GM23248 (cell line): Measurements from ENCODE around the gene KCTD13. TPM values are rescaled to one million over a fixed set of nuclear protein-coding genes. Genes with fewer than 3 reads are reported as not detected.

Experiments used
- DNase-seq: peaks from one replicate; pipeline ENCODE4 v3.0.0-alpha.2; 2015
- H2AFZ ChIP-seq: fragments of 200-600 bp; sonication (generic); 2 replicates; pipeline ENCODE4 v1.6.1; 2016; ENCODE audit warnings: antibody characterized with exemption
- H3F3A ChIP-seq: fragments of 200-600 bp; sonication (generic); 2 replicates; pipeline ENCODE4 v1.6.1; 2016; ENCODE audit warnings: mild to moderate bottlenecking, antibody characterized with exemption, mixed run types; ENCODE audit not compliant: insufficient read depth
- H3K27ac ChIP-seq: fragments of 200-600 bp; sonication (generic); 2 replicates; pipeline ENCODE4 v1.5.1; 2016; ENCODE audit warnings: mild to moderate bottlenecking
- H3K27me3 ChIP-seq: fragments of 200-600 bp; sonication (generic); replicated peaks from 2 replicates; pipeline ENCODE4 v1.6.1; 2016; ENCODE audit warnings: mild to moderate bottlenecking; ENCODE audit not compliant: insufficient read depth
- H3K36me3 ChIP-seq: fragments of 200-600 bp; sonication (generic); 2 replicates; pipeline ENCODE4 v1.6.1; 2016; ENCODE audit warnings: low read depth, mild to moderate bottlenecking
- H3K4me1 ChIP-seq: fragments of 200-600 bp; sonication (generic); 2 replicates; pipeline ENCODE4 v1.6.1; 2016; ENCODE audit warnings: mild to moderate bottlenecking; ENCODE audit not compliant: insufficient read depth
- H3K4me2 ChIP-seq: fragments of 200-600 bp; sonication (generic); one replicate; pipeline ENCODE4 v1.6.1; 2016; ENCODE audit warnings: mild to moderate bottlenecking; ENCODE audit not compliant: unreplicated experiment
- H3K4me3 ChIP-seq: fragments of 200-600 bp; sonication (generic); 2 replicates; pipeline ENCODE4 v1.5.1; 2016; ENCODE audit warnings: mild to moderate bottlenecking
- H3K79me2 ChIP-seq: fragments of 200-600 bp; sonication (generic); 2 replicates; pipeline ENCODE4 v1.6.1; 2016; ENCODE audit warnings: mild to moderate bottlenecking; ENCODE audit not compliant: insufficient read depth
- H3K9ac ChIP-seq: fragments of 200-600 bp; sonication (generic); 2 replicates; pipeline ENCODE4 v1.6.1; 2016; ENCODE audit warnings: mild to moderate bottlenecking
- H3K9me2 ChIP-seq: fragments of 200-600 bp; sonication (generic); 2 replicates; pipeline ENCODE4 v1.6.1; 2016; ENCODE audit warnings: mixed run types, mild to moderate bottlenecking, moderate library complexity; ENCODE audit not compliant: insufficient read depth
- H3K9me3 ChIP-seq: fragments of 200-600 bp; sonication (generic); one replicate; pipeline ENCODE4 v1.6.1; 2017; ENCODE audit warnings: low read depth
- H4K20me1 ChIP-seq: fragments of 200-600 bp; sonication (generic); 2 replicates; pipeline ENCODE4 v1.6.0; 2016; ENCODE audit not compliant: insufficient read depth
- EZH2 ChIP-seq: fragments of 200-600 bp; sonication (generic); IDR thresholded peaks from 2 replicates; pipeline ENCODE4 v1.6.1; 2018; ENCODE audit warnings: antibody characterized with exemption, mild to moderate bottlenecking; ENCODE audit not compliant: insufficient read depth, poor library complexity, severe bottlenecking
- EZH2phosphoT487 ChIP-seq: fragments of 200-600 bp; sonication (generic); IDR thresholded peaks from 2 replicates; pipeline ENCODE4 v1.6.1; 2018; ENCODE audit warnings: antibody characterized with exemption, moderate library complexity, mild to moderate bottlenecking, low read depth; ENCODE audit not compliant: insufficient read depth
- WGBS, 2 experiments: methylation state at CpG; one replicate each; pipeline ENCODE4 v1.1.6; 2015 to 2017; ENCODE audit warnings: low lambda C conversion rate in 2 of 2, low coverage in 1 of 2; ENCODE audit errors: missing lambda C conversion rate in 2 of 2; 5-methylcytosine and 5-hydroxymethylcytosine counted together
- in situ Hi-C: fragments of 300-500 bp; cut with MboI; formaldehyde crosslinking; loops from 2 replicates; pipeline ENCODE4 v1.15.0; 2020
- polyA plus RNA-seq: library from polyadenylated mRNA; unstranded; fragments of >200 nt; fragmentation: Nextera tagmentation; extraction: Ambion mirVana; gene quantifications from 2 replicates; pipeline ENCODE4 v1.2.1, GENCODE V29; 2016
- total RNA-seq: library from RNA; depleted of rRNA; stranded (reverse); fragments of >200 nt; shearing (Covaris generic); gene quantifications from 2 replicates; pipeline ENCODE4 v1.2.3, GENCODE V29; 2014; rRNA removed

Gene KCTD13, protein sequence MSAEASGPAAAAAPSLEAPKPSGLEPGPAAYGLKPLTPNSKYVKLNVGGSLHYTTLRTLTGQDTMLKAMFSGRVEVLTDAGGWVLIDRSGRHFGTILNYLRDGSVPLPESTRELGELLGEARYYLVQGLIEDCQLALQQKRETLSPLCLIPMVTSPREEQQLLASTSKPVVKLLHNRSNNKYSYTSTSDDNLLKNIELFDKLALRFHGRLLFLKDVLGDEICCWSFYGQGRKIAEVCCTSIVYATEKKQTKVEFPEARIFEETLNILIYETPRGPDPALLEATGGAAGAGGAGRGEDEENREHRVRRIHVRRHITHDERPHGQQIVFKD
- total RNA-seq (3.7 and 14.7 TPM in 2 replicates), polyA plus RNA-seq (10.7 and 12.6 TPM in 2 replicates)

DNA sequence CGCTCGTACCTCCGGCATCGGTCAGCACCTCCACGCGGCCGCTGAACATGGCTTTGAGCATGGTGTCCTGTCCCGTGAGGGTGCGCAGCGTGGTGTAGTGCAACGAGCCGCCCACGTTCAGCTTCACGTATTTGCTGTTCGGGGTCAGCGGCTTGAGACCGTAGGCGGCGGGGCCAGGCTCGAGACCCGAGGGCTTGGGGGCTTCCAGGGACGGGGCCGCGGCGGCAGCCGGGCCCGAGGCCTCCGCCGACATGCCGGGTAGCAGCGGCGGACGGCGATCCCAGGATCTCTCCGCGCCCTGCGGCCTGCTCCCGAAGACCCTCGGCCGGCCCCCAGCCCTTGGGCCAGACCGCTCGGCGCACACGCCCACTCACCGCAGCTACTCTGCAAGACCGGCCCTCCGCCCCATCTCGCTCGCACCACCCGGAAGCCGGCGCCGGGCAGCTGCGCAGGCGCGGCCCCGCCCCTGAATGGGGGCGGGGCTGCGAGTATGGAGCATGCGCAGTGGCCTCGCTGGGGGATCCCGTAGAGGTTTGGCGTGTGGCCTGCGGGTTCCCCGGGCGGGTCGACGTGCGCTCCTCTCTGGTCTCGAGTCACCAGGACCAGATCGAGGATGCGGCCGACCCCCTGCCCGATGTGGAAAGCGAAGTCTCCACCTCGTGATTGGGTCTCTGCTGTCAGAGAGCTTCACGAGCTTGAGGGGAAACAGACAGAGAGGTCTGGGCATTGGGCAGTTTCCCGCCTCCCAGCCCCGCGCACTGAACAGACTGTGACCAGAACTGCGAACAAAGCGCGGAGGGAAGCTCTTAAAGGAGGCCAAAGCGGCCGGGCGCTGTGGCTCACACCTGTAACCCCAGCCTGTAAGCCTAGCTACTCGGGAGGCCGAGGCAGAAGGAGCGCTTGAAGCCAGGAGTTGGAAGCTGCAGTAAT lies at the start of gene KCTD13:
Gene KCTD13, minus strand, starts transcription at position 446 of the 930 bp plus-strand sequence. Its CDS starts 193 bp downstream, at position 253.
- peak; percentile 92 for DNase-seq
- TF ChIP-seq EZH2phosphoT487 (no peak), EZH2 (no peak)
- peaks cover 13% of the 10 kb centered on the region; the same call in 1 of the 2 replicates for H3F3A ChIP-seq
- H3K9me3 ChIP-seq: no peaks in the 10 kb centered on the region
- peaks cover 22% of the 10 kb centered on the region for H3K4me1 ChIP-seq
- 1% methylated on average over 45 to 74 of the region's 89 CpGs for WGBS, 2 experiments
- H3K79me2 ChIP-seq: peaks cover 47% of the 10 kb centered on the region
- H2AFZ ChIP-seq: peak within 1 kb of the TSS; percentile 92
- H3K27me3 ChIP-seq: no peaks in the 10 kb centered on the region
- in situ Hi-C loops: no loop called here
- H3K9ac ChIP-seq: peak within 1 kb of the TSS; percentile 90
- H3K27ac ChIP-seq: peak within 1 kb of the TSS; percentile 73
- no peaks in the 10 kb centered on the region for H3K9me2 ChIP-seq
- peak within 1 kb of the TSS; percentile 90 for H3K4me3 ChIP-seq
- H3K4me2 ChIP-seq: peak within 1 kb of the TSS; percentile 94
- no peaks in the 10 kb centered on the region; the same call in 1 of the 2 replicates for H3K36me3 ChIP-seq
- H4K20me1 ChIP-seq: peaks cover 4% of the 10 kb centered on the region; the same call in 1 of the 2 replicates

- H3K4me3 ChIP-seq: peak overlapping the region; percentile 87
- H3K36me3 ChIP-seq: 0 out of 2 replicates have a peak, but pooled peaks cover 6% of the 10 kb centered on the region
- H3K27me3 ChIP-seq: no peaks in the 10 kb centered on the region
- H3K9me3 ChIP-seq: no peaks in the 10 kb centered on the region
- peaks cover 14% of the 10 kb centered on the region; the same call in 1 of the 2 replicates for H3F3A ChIP-seq
- no peak overlapping the region for H2AFZ ChIP-seq
- no peaks in the 10 kb centered on the region for H3K9me2 ChIP-seq
- H3K4me2 ChIP-seq: peak overlapping the region; percentile 98
- WGBS, 2 experiments: 14 to 16% methylated on average over 5 of the region's 5 CpGs
- in situ Hi-C loops: loop anchor here (10.0 kb wide), 1 partner anchor 50 kb away; the partner anchor contains the start of gene C16orf92
- no peak for TF ChIP-seq EZH2phosphoT487
- no peak for TF ChIP-seq EZH2
- peaks cover 20% of the 10 kb centered on the region for H3K4me1 ChIP-seq
- no peak for DNase-seq
- H3K27ac ChIP-seq: 0 out of 2 replicates have a peak overlapping the region, but pooled peaks have one; percentile 4
- H4K20me1 ChIP-seq: no peaks in the 10 kb centered on the region; the same call in 1 of the 2 replicates
- peak overlapping the region; percentile 92 for H3K9ac ChIP-seq
- H3K79me2 ChIP-seq: peaks cover 61% of the 10 kb centered on the region
Observed at GRCh38 chr16:29975134-29975538, 49.1 kb upstream of the KCTD13 start.

DNA sequence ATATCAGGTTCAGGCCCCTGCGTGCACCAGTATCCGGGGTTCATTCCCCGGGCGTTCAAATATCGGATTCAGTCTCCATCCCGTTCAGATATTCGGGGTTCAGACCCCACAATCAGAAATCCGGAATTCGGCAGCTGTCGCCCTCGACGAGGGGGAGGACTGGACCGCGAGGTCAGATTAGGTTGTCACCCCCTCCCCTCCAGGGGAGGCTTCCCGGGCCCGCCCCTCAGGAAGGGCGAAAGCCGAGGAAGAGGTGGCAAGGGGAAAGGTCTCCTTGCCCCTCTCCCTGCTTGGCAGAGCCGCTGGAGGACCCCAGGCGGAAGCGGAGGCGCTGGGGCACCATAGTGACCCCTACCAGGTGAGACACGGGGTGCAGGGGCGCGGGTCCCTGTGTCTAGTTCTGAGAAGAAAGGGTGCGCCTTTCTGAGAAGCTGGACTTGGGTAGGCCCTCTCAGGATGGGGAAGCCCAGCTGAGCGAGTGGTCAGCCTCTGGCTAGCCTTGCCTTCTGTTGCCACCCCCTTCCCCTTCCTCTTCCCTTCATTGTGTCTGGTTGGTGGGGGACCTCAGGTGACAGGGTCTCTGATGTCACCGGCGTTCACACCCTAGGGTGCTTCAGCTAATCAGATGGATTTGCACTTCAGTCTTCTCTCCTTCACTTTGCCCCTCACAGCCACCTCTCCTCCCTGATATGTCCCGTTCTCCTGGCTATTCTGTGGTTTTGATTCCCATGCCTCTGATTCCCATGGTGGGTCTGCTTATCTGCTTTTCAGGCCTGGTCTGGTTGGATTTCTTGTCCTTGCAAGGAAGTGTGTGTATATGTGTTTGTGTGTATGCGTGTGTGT lies 48.5 kb upstream of the KCTD13 start:
- Histone ChIP-seq H3K4me3 (peak overlapping the region; percentile 87), H3K9me2 (no peaks in the 10 kb centered on the region), H3K79me2 (peaks cover 58% of the 10 kb centered on the region), H3K27me3 (no peaks in the 10 kb centered on the region), H3F3A (peaks cover 14% of the 10 kb centered on the region; the same call in 1 of the 2 replicates), H2AFZ (peak overlapping the region; percentile 87), H3K9ac (peak overlapping the region; percentile 92), H3K4me1 (peaks cover 20% of the 10 kb centered on the region), H3K27ac (0 out of 2 replicates have a peak overlapping the region, but pooled peaks have one; percentile 4), H3K4me2 (peak overlapping the region; percentile 98), H3K36me3 (no peaks in the 10 kb centered on the region), H4K20me1 (no peaks in the 10 kb centered on the region; the same call in 1 of the 2 replicates), H3K9me3 (no peaks in the 10 kb centered on the region)
- TF ChIP-seq EZH2phosphoT487 (no peak), EZH2 (no peak)
- in situ Hi-C loops: loop anchor here (5.0 to 10.0 kb wide), 2 partner anchors 50 to 52 kb away; partner anchors contain the start of gene C16orf92
- DNase-seq: peak; percentile 44
- WGBS, 2 experiments: 2 to 5% methylated on average over 26 to 31 of the region's 31 CpGs
